Measurements from ENCODE around the gene CDH23. TPM values are rescaled to one million over a fixed set of nuclear protein-coding genes. Genes with fewer than 3 reads are reported as not detected.
"Not testable (repeated sequence)": the region's sequence is repeated elsewhere in the genome, so short reads cannot be mapped to it uniquely, and the experiment has no call there.

CDH23 gene
- total and polyA plus RNA-seq, 8 donors = 3.4 to 64.6 (median 9.9) TPM

GRCh38 chr10:71596127-71596526 is 199.4 kb downstream of the CDH23 start:
- WGBS, 2 donors = 84 to 90% methylated on average over 3 of the region's 3 CpGs
- H3K27ac ChIP-seq = no peak overlapping the region

GRCh38 chr10:71596759-71597158 is 200.0 kb downstream of the CDH23 start:
- DNase-seq = no peak
- Histone ChIP-seq H3K27me3 (no peaks in the 10 kb centered on the region), H3K36me3 (no peaks in the 10 kb centered on the region), H3K4me3 (no peak overlapping the region), H3K4me1 (peaks cover 0 to 5% (median 0%) of the 10 kb centered on the region in 3 donors), H3K27ac (no peak overlapping the region), H3K9me3 (no peaks in the 10 kb centered on the region)
- no peak for FAIRE-seq
- intact Hi-C loops (cut with DNase I) = no loop called here
- WGBS, 2 donors = 75 to 85% methylated on average over 8 of the region's 8 CpGs
- ATAC-seq = peak in 2 of 4 donors; percentile 28 to 51
- TF ChIP-seq CTCF (IDR thresholded peaks at IDR 0.05) = no peak

More at GRCh38 chr10:71596127-71596526, 199.4 kb downstream of the CDH23 start:
- no peak for FAIRE-seq
- Histone ChIP-seq H3K9me3 (no peaks in the 10 kb centered on the region), H3K4me3 (no peak overlapping the region), H3K27me3 (no peaks in the 10 kb centered on the region), H3K4me1 (peaks cover 0 to 5% (median 0%) of the 10 kb centered on the region in 3 donors), H3K36me3 (no peaks in the 10 kb centered on the region)
- no peak for DNase-seq
- no peak for ATAC-seq
- TF ChIP-seq CTCF (IDR thresholded peaks at IDR 0.05) = no peak
- intact Hi-C loops (cut with DNase I) = no loop called here

- ATAC-seq (peak; percentile 28 to 78 (median 64)), FAIRE-seq (no peak), DNase-seq (peak in 2 of 6 donors; percentile 23 to 41)
- 74 to 77% methylated on average over 12 of the region's 12 CpGs for WGBS, 2 donors
- no peak for TF ChIP-seq CTCF (IDR thresholded peaks at IDR 0.05)
- Histone ChIP-seq H3K4me3 (no peak overlapping the region), H3K4me1 (peaks cover 0 to 5% (median 0%) of the 10 kb centered on the region in 3 donors), H3K27me3 (no peaks in the 10 kb centered on the region), H3K9me3 (no peaks in the 10 kb centered on the region), H3K36me3 (no peaks in the 10 kb centered on the region), H3K27ac (peak overlapping the region in 3 of 4 donors; percentile 10 to 60 (median 50))
- intact Hi-C loops (cut with DNase I) = no loop called here
These were observed 201.2 kb downstream of the CDH23 start for GRCh38 chr10:71597821-71598498.

- TF ChIP-seq CTCF (IDR thresholded peaks at IDR 0.05) = no peak
- DNase-seq = peak in 5 of 6 donors; percentile 24 to 49 (median 37)
- intact Hi-C loops (cut with DNase I) = no loop called here
- no peaks in the 10 kb centered on the region for H3K27me3 ChIP-seq
- no peak overlapping the region for H3K4me3 ChIP-seq
- H3K27ac ChIP-seq = peak overlapping the region in 2 of 4 donors; percentile 50 to 60
- no peaks in the 10 kb centered on the region for H3K9me3 ChIP-seq
- peaks cover 0 to 5% (median 0%) of the 10 kb centered on the region in 3 donors for H3K4me1 ChIP-seq
- no peak for FAIRE-seq
- no peaks in the 10 kb centered on the region for H3K36me3 ChIP-seq
- peak in 3 of 4 donors; percentile 50 to 73 (median 67) for ATAC-seq
- WGBS, 2 donors = 70% methylated on average over 10 of the region's 10 CpGs
These were observed 201.9 kb downstream of the CDH23 start for GRCh38 chr10:71598621-71599055.

- H3K9me3 ChIP-seq = no peaks in the 10 kb centered on the region
- H3K4me1 ChIP-seq = peaks cover 0 to 5% (median 0%) of the 10 kb centered on the region in 3 donors
- WGBS, 2 donors = 83% methylated on average over 2 of the region's 2 CpGs
- ATAC-seq = no peak
- no peak overlapping the region for H3K4me3 ChIP-seq
- H3K27me3 ChIP-seq = no peaks in the 10 kb centered on the region
- H3K27ac ChIP-seq = no peak overlapping the region
- no peak for FAIRE-seq
- TF ChIP-seq CTCF (IDR thresholded peaks at IDR 0.05) = no peak
- no peak for DNase-seq
- intact Hi-C loops (cut with DNase I) = no loop called here
- no peaks in the 10 kb centered on the region for H3K36me3 ChIP-seq
These were observed 202.8 kb downstream of the CDH23 start for GRCh38 chr10:71599518-71599917.

GRCh38 chr10:71600242-71600641 is 203.5 kb downstream of the CDH23 start:
- H3K27me3 ChIP-seq, H3K4me3 ChIP-seq, DNase-seq, FAIRE-seq, H3K9me3 ChIP-seq, H3K4me1 ChIP-seq, H3K36me3 ChIP-seq, H3K27ac ChIP-seq, ATAC-seq: not testable (repeated sequence)
- WGBS, 2 donors = 87 to 94% methylated on average over 8 of the region's 8 CpGs
- intact Hi-C loops (cut with DNase I) = loop anchor here in 1 of 3 donors (10.0 kb wide), 1 partner anchor 285 kb away; the partner anchor contains the start of gene SLC29A3
